Measurements from ENCODE around the gene PKIB. TPM values are rescaled to one million over a fixed set of nuclear protein-coding genes. Genes with fewer than 3 reads are reported as not detected.

Gene PKIB
- total RNA-seq, 1 donor from 2014 or later: 3.2 TPM

DNA sequence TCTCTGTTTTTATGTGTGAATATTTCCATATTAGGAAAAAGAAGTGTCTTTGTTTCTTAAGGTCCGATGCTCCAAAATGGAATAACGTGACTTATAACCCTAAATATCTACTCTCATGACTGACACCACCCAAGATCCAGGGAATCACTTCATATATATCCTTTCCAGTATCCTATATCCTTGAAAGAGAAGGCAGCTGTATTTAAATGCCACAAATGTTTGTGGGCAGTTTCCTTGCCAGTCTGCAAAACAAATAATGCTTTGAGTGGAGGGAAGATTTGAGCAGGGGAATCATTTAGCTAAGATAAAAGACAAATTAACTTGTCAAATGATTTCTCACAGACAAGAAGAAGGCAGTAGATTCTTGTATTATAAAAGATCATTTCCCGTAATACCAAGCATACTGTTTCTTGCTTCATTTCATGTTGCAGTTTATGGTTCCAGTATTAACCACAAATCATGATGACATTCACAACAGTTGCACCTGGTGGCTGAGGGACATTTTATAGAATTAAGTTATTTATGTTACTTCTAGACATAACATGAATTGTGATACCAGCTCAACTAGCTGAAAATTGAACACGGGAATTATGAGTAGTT, 139.3 kb downstream of the PKIB start:
- intact Hi-C loops (cut with DNase I): no loop called here
- TF ChIP-seq, protein P1, sequence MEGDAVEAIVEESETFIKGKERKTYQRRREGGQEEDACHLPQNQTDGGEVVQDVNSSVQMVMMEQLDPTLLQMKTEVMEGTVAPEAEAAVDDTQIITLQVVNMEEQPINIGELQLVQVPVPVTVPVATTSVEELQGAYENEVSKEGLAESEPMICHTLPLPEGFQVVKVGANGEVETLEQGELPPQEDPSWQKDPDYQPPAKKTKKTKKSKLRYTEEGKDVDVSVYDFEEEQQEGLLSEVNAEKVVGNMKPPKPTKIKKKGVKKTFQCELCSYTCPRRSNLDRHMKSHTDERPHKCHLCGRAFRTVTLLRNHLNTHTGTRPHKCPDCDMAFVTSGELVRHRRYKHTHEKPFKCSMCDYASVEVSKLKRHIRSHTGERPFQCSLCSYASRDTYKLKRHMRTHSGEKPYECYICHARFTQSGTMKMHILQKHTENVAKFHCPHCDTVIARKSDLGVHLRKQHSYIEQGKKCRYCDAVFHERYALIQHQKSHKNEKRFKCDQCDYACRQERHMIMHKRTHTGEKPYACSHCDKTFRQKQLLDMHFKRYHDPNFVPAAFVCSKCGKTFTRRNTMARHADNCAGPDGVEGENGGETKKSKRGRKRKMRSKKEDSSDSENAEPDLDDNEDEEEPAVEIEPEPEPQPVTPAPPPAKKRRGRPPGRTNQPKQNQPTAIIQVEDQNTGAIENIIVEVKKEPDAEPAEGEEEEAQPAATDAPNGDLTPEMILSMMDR (IDR thresholded peaks at IDR 0.05): no peak

DNA sequence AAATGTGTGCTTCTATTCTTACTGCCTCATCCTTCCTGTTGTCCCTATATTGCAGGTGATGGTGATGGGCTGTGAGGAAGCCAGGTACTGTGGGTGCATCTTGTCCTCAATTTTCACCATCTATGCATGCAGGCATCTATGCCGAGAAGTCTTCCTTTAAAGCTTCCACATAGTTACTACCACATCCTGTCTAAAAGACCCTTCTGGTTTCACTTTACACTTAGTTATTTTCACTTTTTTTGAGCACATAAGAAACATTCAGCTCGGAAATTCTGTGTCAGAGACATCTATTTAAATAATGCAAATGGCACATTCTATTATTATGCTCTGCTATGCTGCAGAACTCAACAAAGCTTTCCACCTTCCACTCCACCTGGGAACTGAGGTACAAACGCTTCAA, 141.1 kb downstream of the PKIB start:
- Histone ChIP-seq H3K4me3 (no peak overlapping the region), H3K9me3 (no peaks in the 10 kb centered on the region), H3K36me3 (no peaks in the 10 kb centered on the region), H3K27ac (no peak overlapping the region), H3K4me1 (peaks cover 7% of the 10 kb centered on the region), H3K27me3 (ENCODE audit: low read depth) (no peaks in the 10 kb centered on the region)
- intact Hi-C loops (cut with DNase I): no loop called here
- no peak for DNase-seq
- no peak for ATAC-seq
- TF ChIP-seq, protein P1 (IDR thresholded peaks at IDR 0.05): no peak

More for the DNA sequence above, 139.3 kb downstream of the PKIB start:
- no peak overlapping the region for H3K27ac ChIP-seq
- no peak for DNase-seq
- H3K36me3 ChIP-seq: no peaks in the 10 kb centered on the region
- H3K9me3 ChIP-seq: no peaks in the 10 kb centered on the region
- H3K4me1 ChIP-seq: peaks cover 7% of the 10 kb centered on the region
- H3K4me3 ChIP-seq: no peak overlapping the region
- H3K27me3 ChIP-seq (ENCODE audit: low read depth): no peaks in the 10 kb centered on the region
- ATAC-seq: no peak

DNA sequence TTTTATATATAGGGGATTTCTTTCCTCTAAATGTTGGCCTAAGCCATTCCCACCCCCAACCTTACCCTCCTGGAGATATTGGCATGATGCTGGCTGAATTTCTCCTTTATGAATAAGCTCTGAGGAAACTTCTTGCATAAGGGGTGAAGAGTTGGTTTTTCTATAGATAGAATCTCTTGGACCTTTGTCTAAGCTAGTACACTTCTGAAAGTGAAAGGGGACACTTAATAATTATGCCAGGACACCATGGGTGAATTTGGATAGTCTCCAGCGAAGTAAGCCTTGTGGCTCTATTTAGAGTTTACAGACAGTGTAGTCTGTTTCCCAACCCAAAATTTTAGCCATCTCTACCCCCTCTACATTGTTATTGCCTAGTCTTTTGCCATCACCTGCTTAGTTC, 142.3 kb downstream of the PKIB start:
- TF ChIP-seq, protein P1 (IDR thresholded peaks at IDR 0.05): no peak
- DNase-seq (no peak), ATAC-seq (peak in 1 of 2 donors; percentile 18)
- H3K36me3 ChIP-seq: no peaks in the 10 kb centered on the region
- no peak overlapping the region for H3K27ac ChIP-seq
- intact Hi-C loops (cut with DNase I): no loop called here
- H3K4me1 ChIP-seq: peaks cover 7% of the 10 kb centered on the region
- H3K9me3 ChIP-seq: no peaks in the 10 kb centered on the region
- no peak overlapping the region for H3K4me3 ChIP-seq
- H3K27me3 ChIP-seq (ENCODE audit: low read depth): no peaks in the 10 kb centered on the region

DNA sequence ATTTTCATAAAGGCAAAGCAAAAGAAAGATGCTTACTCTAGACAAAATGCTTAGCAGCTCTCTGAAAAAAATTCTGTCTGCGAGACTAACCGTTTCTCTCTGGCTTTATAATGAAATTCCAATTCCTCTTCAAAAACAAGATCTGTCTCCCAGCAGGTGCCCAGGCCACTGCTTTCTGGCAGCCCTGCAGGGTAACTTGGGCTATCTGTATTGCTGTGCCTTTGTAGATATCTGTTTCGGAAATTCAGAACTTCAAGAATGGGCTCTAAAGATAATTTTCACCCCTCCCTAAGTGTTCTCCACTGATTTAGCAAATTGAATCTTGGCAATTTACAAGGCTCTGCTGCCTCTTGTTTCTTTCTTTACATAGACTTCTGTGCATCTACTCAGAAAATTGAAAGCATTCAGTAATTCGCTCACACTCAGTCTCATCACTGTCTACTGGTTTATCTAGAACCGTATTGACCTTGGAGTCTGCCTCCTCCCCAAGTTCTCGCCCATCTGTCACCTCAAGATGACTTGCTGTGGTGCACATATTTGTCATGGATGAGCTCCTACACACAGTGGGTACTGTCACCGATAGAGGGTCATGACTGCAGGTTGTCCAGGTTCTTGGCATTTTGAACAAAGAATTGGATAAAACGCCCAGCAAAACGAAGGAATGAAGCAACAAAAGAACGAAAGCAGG, 142.9 kb downstream of the PKIB start:
- no peaks in the 10 kb centered on the region for H3K36me3 ChIP-seq
- H3K4me1 ChIP-seq: peaks cover 7% of the 10 kb centered on the region
- no peak for DNase-seq
- H3K27me3 ChIP-seq (ENCODE audit: low read depth): no peaks in the 10 kb centered on the region
- peak; percentile 56 to 59 for ATAC-seq
- H3K4me3 ChIP-seq: peak overlapping the region; percentile 41
- TF ChIP-seq, protein P1 (IDR thresholded peaks at IDR 0.05): no peak
- peak overlapping the region; percentile 66 for H3K27ac ChIP-seq
- intact Hi-C loops (cut with DNase I): no loop called here
- no peaks in the 10 kb centered on the region for H3K9me3 ChIP-seq

DNA sequence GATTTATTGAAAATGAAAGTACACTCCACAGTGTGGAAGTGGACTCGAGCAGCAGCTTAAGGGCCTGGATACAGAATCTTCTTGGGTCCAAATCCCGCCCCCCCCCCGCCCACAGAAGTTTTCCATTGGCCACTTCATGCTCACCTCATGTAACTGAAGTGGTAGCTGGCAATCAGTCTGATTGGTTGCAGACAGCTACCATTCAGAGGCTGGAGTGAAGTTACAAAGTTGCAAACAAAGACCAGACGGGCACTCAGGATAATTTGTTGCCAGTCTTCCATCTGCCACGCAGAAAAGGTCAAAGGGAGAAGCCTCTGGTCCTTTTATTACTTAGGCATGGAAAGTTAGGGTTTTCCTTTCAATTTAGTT, 143.5 kb downstream of the PKIB start:
- TF ChIP-seq, protein P1 (IDR thresholded peaks at IDR 0.05): no peak
- ATAC-seq: peak; percentile 78 to 80
- DNase-seq: no peak
- no peaks in the 10 kb centered on the region for H3K36me3 ChIP-seq
- intact Hi-C loops (cut with DNase I): no loop called here
- H3K27ac ChIP-seq: peak overlapping the region; percentile 66
- H3K9me3 ChIP-seq: no peaks in the 10 kb centered on the region
- H3K4me3 ChIP-seq: peak overlapping the region; percentile 41
- no peaks in the 10 kb centered on the region for H3K27me3 ChIP-seq (ENCODE audit: low read depth)
- H3K4me1 ChIP-seq: peaks cover 7% of the 10 kb centered on the region
